Left kidney (tissue), 2 donors: ENCODE measurements around the gene C9. TPM values are rescaled to one million over a fixed set of nuclear protein-coding genes. Genes with fewer than 3 reads are reported as not detected.
A peak's percentile ranks its signal among the peaks of the same experiment; 100 is the strongest.
"Not testable (repeated sequence)": the region's sequence is repeated elsewhere in the genome, so short reads cannot be mapped to it uniquely, and the experiment has no call there.

Source experiments
- DNase-seq: peaks from one replicate; pipeline ENCODE4 v3.0.0-alpha.2; 2013
- polyA plus RNA-seq: library from polyadenylated mRNA; unstranded; fragments of 120-200 nt; gene quantifications from one replicate; pipeline ENCODE4 v1.2.1, GENCODE V29; 2013; ENCODE audit not compliant: insufficient read length

C9 gene
- polyA plus RNA-seq, 1 donor = 0.37 TPM

- DNase-seq = peak; percentile 34
Observed at GRCh38 chr5:39373791-39374190, 9.5 kb upstream of the C9 start.

DNA sequence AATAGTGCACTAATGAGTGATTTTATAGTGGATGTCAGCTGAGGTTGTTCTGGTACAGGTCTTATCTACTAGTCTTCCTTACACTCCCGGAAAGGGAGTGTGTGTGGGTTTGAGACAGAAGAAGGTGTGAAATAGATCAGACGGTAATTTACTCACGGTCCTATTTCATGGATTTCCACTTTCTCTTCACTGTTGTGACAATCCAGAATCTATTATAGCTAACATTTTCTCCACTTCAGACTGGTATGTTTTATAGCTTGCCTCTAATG is 7.0 kb upstream of the C9 start:
- no peak for DNase-seq

GRCh38 chr5:39370555-39371366 is 6.5 kb upstream of the C9 start:
- no peak for DNase-seq

GRCh38 chr5:39369123-39369815 is 5.0 kb upstream of the C9 start:
- no peak for DNase-seq

DNA sequence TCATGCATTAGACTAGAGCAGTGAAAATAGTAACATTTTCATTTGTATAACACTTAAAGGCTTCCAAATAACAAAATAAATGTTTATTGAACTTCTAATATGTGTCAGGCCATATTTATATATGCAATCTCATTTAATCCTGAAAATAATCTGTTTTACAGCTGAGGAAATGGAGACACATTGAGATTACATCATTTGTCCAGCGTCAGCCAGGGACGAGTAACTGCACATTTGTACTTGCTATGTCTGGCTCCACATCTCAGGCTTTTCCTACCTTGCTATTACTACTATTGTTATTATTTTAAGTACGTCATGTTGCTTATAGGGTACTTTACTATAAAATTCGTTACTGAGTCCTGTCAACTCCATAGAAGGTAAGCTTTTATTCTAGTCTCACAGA is 3.8 kb upstream of the C9 start:
- DNase-seq = no peak

- no peak for DNase-seq
Observed at GRCh38 chr5:39367711-39368110, 3.4 kb upstream of the C9 start.

DNA sequence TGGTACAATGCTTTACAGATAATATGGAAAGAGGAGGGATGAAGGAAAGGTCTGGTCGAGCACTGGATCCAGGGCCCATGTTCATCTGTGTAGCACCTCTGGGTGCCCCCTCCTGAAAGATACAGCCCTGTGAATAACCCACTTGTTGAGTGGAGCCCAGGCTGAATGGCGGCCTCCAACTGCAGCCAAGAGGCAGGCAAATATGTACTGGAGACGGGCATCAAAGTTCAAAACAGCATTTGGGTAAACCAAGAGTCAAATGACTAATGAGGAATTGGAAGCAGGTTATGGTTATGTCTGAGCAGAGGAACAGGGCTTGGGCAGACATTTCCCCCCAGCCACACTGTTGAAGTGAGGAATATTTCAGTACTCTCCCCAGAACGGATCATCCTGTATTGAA is 1.1 kb downstream of the C9 start:
- no peak for DNase-seq

GRCh38 chr5:39362646-39363045 is 1.6 kb downstream of the C9 start:
- DNase-seq = no peak

DNA sequence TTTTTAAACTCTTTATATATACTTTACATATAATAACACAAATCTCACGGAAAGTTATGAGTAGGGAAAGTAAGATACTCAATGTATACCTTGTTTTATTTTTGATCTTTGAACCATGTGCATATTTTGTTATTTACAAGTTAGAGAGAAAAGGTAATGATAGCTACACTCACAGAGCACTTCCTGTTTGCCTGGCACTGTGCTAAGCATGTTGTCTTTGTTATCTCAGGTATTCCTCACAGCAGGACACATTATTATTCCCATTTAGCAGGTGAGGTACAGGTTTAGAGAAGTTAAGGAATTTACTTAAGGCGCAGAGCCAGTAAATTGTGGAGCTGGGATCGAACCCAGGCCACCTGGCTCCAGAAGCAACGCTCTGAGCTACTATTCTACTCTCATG is 3.0 kb downstream of the C9 start:
- no peak for DNase-seq

DNA sequence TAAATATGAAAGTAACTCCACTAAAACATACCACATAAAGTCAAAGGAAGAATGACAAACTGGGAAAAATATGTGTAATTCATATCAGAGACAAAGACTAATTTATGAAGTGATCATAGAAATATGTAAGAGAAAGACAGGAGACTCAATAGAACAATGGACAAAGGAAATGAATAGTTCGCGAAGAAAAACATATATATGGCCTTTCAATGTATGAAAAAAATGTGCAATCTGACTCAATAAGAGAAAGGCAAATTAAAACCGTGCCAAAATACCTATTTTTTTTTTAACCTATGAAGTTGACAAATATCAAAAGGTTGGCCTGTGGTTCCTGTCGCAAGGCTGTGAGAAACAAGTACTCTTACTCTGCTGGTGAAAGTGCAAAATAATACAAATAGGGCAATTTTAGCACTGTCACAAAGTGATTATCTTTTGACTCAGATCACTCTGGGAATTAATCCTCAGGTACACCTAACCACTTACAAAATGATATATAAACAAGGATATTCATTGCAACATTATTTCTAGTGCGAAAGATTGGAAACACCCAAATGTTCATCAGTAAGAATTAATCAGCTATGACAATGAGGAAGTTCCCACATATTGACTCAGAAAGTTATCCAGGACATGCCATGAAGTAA is 3.7 kb downstream of the C9 start:
- no peak for DNase-seq

GRCh38 chr5:39356263-39356662 is 8.0 kb downstream of the C9 start:
- DNase-seq = no peak

DNA sequence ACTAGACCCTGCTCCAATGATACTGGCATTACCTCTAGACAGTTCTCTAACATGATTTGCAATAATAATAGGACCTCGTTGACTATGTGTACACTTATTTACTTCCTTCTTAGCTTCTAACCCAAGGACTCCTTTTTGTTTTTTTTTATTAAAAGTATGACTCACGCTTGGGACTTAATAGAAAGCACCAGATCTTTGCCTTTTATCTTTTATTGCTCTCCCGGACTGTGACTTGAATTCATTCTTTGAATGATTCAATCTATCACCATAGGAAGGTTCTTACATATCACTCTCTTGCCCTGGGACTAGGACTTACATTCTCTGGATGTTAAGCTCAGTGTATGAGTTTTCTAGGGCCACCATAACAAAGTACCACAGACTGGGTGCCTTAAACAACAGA is 9.0 kb downstream of the C9 start:
- no peak for DNase-seq

DNA sequence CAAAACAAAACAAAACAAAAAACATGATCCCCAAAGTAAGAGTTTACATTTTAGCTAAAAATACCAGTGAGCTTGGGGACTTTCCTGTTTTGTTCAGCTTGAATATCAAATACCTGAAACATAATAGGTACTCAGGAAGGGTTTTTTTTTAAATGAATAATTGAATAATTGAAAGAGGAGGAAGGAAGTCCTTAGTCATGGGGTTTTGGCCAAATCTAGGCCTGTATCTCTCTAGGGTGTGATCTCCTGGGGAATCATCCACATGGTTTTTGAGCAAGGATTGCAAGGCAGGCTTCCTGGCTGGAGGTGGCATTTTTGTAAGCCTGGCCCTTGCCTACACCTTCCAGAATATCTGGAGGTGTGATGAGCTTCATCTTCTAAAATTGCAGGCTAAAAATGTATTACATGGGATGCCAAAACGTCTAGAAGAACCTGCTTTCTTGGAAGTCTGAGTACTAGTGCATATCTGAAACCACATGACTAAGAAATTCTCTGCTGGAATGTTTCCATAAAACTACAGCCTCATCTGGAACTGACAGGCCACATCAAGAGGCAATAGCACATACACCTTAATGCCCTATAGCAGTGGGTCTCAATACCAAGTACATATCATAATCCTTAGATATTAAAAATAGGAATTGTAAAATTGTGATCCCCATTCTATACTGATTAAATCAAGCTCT is 10.4 kb downstream of the C9 start:
- DNase-seq = no peak

DNA sequence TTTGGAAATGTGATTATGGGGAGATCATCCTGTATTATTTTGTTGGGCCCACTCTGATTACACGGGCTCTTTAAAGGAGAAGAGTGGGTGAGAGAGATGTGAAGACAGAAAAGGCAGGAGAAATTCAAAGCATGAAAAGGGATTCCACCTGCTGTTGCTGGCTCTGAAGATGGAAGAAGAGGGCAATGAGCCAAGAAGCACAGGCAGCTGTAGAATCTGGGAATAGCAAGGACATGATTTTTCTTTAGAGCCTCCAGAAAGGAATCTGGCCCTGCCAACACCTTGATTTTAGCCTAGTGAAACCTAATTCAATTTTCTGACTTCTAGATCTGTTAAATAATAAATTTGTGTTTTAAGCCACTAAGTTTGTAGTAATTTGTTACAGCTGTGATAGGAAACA is 11.3 kb downstream of the C9 start:
- DNase-seq = no peak

DNA sequence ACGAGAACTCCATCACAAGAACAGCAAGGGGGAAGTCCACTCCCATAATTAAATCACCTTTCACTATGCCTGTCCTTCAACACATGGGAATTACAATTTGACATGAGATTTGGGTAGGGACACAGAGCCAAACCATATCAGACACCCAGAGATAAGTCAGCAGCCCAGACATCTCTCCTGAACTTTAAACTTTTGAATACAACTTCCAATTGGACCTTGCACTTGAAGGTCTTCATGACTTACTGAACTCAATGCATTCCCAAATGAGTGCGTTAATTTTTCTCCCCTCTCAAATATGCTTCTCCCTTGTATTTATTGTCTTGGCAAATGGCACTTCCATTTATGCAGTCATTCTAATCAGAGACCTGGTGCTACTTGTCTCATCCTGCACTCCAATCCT is 12.1 kb downstream of the C9 start:
- no peak for DNase-seq

- DNase-seq = no peak
Observed at GRCh38 chr5:39349484-39349883, 14.8 kb downstream of the C9 start.

GRCh38 chr5:39342460-39342859 is 21.8 kb downstream of the C9 start:
- no peak for DNase-seq

DNA sequence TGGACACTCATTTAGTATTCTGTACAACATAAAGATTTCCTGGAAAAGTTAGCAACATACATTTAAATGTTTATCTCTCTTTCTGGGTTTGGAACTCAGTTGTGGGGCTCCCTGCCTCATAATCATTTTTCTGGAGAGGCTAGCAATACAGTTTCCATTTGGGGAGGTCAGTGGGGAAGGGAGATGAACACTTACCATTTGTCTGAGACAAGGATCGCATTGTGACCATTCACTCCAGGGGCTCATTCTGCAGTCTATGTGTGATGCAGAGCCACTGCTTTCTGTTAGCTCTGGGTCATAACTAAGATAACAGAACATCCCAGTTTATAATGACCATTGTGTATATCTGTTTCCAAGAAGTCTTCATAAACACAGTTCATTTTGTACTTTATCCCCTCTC is 22.4 kb downstream of the C9 start:
- DNase-seq = no peak

DNA sequence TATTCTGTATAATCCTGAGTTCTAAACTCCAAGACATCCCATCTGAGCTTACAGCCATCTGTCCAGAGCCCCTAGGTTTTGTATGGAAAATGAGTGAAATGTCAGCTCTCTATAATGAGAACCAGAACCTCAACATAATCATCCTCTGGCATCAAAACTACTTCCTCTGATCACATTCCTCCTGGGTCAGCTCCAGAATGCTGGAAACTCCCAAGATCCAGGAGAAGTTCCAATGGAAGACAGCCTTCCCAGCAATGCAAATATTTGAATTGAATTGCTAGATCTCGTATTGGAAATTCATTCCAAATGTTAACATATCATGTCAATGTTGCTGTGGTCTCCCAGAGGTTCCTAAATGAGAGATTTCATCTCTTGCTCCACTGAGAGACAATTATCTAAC is 23.8 kb downstream of the C9 start:
- no peak for DNase-seq

GRCh38 chr5:39337252-39337915 is 26.9 kb downstream of the C9 start:
- DNase-seq = no peak

DNA sequence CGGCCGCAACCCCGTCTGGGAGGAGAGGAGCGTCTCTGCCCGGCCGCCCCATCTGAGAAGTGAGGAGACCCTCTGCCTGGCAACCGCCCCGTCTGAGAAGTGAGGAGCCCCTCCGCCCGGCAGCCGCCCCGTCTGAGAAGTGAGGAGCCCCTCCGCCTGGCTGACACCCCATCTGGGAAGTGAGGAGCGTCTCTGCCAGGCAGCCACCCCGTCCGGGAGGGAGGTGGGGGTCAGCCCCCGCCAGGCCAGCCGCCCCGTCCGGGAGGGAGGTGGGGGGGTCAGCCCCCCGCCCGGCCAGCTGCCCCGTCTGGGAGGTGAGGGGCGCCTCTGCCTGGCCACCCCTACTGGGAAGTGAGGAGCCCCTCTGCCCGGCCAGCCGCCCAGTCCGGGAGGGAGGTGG is 30.0 kb downstream of the C9 start:
- DNase-seq = not testable (repeated sequence)

GRCh38 chr5:39333104-39333503 is 31.2 kb downstream of the C9 start:
- no peak for DNase-seq
